Measurements from ENCODE around the gene SRGAP3.

The SRGAP3 gene

DNA sequence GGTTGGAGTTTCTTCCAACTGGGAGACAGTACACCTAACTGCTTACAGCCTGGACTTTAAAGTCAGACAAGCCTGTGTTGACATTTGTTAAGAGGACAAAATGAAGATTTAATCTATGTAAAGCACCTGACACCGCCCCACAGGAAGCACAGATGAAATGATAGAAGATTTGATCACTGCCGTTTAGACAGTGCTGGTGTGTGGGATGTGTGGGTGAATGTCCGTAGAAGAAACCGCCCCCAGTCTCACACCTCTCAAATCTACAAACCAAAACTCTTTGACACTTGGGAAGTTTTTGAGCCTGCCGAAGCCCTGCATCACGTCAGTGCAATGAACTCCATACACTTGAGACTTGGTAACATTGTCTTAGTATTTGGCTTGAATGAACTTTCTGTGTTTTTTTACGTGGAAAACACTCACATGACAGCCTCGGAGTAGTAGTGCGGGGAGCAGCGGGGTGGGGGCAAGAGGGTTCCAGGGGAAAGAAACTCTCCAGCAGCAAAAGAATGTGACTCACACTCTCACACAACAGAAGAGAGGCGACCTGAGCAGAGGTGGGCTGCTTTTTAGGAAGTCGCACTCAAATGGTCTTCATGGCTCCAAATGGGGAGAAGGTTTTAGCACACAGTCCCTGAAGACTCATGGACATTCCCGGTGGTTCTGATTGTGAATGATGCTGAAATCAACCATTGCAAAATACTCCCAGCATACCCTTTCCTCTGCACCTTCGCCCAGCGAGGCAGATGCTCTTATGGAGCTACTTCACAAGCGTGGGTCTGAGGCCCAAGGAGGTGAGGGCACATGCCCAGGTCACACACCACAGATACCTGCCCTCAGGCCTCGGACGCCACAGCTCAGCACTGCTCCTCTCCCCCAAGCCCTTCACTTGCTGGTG is 79.2 kb downstream of the SRGAP3 start:
- no peak for DNase-seq

DNA sequence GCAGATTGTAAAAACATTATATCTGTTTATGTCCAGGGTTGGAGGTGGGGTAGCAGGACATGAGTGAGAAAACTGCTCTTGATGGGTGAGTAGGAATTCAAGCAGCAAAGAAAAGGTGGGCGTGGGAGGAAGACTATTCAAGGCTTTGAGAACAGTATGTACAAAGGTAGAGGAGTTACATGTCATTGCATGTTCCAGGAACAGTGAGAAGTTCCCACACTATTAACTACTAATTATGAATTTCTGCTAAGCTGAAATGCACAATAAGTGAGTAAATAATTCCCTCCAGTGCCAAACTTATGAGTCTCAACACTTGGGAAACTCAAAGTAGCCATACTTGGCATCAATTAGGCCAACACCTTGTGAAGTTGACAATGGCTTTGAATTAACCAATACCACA is 80.1 kb downstream of the SRGAP3 start:
- DNase-seq, result no peak

DNA sequence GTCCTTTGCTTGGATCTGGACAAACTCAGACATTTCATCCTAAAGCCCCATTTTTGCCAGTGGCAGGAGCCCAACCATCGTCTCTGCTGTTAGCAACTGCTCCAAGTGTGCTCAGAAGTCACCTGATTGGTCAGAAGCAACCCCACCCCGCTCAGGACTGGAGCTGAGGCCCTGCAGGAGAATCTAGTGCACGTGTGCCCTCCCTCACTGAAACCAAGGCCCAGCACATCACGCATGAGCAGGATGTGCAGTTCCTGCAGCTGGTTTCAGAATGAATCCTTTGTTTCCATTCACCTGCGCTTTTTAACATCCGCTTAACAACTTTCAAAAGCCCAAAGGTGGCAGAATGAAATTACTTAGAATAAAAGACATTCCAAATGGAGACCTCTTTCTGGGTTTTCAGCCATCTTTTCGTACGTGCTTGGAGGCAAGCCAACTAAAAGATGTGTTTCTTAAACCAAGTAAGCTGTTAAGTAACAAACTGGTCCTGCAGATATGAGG is 81.2 kb downstream of the SRGAP3 start:
- no peak for DNase-seq

DNA sequence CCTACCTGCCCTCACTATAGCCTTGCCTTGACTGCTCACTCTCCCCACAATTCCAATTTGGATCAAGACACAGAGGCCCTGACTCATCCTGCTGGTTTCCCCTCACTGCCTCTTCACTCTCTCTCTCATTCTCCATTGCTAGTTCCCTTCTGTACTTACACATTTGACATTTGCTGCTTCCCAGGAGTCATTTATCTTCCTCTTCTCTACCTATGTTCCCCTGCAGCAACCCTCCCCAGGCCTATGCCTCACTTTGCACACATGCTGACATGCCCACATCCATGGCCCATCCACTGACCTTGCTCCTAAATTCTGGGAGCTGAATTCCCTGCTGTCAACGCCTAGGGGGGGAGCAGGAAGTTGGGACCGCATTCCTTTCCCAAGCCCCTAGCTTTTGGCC is 82.2 kb downstream of the SRGAP3 start:
- DNase-seq, result no peak

DNA sequence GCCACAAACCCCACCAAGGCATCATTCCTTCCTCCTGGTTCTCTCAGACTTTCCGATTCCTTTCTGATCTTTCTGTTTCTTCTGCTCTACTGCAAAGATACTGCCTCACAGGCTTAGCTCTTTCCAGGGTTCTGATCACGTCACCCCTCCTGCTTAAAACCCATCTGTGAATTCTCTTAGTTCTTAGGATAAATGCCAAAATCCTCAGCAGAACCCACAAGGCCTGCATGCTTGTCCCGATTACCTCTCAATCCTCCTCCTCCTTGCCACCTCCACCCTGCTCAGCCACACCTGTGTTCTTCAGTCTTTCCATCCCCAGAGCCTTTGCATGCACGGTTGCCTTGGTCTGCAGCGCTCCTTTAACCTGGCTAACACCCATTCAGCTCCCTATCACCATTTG is 84.0 kb downstream of the SRGAP3 start:
- no peak for DNase-seq

DNA sequence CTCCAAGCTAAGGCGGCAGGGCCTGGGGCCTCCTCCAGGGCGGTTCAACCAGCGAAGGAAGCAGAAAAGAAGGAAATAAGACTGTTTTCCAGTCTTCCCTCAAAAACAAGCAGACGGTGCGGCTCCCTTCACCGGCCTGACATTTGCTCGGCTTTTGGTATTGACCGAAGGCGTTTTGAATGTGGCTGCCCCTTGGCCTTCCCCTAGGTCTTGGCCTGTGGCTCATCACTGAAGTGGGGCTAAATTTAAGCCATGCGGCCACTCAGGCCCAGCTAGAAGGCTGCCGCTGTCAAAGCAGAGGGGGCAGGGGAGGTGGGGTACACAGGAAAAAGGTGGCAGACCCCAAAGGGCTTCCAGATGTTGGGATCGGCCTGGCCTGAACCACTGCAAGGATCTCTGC is 86.2 kb downstream of the SRGAP3 start:
- DNase-seq, result no peak

DNA sequence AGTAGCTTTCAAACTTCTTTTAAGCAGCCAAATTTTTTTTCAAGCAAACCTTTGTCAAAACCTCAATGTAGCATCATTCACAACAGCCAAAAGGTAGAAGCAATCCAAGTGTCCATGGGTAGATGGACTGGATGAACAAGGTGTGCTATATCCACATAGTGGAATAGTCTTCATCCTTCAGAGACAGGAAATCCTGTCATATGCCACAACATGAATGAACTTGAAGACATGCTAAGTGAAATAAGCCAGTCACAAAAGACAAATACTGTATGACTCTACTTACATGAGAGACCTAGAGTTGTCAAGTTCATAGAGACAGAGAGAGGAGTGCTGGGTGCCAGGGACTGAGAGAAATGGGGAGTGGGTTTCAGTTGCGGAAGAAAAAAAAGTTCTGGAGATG is 87.6 kb downstream of the SRGAP3 start:
- no peak for DNase-seq

DNA sequence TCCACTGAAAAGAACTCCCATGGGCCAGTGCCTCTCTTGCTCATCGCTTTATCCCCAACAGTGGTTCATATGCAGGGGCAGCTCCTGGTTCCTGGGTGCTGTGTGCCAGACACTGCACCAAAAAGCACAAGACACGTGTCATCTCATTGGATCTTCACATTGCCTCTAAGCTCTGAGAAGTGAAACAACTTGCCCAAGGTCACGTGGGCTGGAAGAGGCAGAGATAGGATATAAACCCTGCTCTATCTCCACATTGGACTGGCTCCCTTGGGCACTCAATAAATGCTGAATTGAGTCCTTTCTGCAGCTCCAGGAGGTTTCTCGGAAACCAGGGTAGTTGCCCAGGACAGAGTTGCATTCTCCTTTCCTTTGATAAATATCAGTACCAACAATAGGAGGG is 88.1 kb downstream of the SRGAP3 start:
- DNase-seq, result no peak

DNA sequence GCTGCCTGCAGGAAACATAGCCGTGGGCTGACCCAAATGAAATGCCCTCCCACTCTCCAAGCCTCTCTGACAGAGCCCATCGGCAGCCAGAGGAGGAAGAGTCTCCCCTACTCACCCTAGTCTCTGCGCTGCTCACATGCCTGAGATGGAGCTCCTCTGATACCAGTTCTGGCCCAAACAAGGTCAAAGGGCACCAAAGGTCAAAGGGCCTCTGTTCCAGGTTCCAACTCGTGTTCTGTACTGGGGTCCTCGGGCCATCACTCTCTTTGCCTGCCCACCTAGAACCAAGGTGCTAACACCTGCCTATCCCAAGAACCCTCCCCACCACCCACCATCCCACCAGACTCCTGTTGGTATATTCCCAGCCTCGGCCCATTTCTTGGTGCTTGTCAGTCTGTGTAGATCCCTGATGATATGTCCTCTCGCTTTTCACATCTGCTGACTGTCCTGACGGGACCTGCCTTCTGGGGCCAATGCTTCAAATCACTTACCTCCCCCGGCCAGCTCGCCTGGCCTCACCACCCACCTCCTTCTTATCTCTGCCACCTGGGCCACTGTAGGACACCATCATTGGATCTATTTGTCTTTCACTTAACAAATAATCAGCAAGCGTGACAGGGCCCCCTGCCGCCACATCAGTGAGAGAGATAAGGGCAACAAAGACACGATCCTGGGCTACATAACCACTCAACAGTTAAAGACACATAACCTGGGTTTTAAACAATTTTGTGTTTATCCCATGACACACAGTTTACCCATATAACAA is 90.4 kb downstream of the SRGAP3 start:
- DNase-seq, result no peak

DNA sequence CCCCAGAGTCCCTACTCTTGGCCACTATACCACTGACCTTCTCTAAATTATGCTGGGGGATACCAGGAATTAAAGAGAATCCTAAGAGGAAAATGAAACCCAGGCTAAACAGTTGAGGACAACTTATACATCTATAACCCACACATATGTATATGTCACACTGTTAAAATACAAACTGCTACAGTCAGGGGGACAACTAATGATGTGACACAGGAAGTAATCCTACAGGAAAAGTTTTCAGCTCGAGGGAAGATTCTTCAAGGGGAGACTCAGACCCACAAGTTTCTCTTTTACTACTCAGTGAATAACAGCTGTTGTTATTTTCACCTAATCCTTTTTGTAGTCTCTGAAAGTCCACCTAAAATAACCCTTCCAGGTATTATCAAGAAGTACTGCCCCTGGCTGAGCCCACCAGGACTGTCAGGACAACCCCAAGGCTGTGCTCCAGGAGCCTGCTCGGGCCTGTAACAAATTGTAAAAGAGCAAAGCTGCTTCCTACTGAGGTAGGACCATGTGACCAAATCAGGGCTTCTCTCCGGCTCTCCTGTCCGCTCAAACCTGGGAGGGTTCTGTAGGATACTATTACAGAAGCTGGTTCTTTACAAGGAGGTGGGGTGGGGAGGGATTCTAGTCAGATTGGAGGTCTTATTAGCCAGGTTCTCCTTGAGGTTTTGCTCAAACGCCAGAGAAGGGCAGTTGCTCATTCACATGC is 91.6 kb downstream of the SRGAP3 start:
- DNase-seq, result no peak

DNA sequence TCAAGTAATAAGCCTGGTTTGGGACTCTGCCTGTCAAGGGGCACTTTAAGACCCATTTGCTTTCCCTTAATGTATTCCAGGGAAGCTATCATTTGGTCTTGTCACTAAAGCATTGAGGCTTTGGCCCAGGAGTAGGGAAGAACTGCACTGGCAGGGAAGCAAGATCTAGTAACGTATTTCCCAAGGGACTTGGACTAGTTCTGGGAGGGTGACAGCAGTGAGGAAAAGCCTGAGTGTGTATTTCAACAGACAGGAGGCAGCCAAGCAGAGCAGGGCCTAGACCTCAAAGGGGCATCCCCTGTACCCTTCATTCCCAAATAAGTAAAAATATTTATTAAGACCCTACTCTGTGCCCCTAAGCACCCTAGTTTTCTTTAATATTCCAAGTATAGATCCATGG is 92.8 kb downstream of the SRGAP3 start:
- DNase-seq, result no peak

DNA sequence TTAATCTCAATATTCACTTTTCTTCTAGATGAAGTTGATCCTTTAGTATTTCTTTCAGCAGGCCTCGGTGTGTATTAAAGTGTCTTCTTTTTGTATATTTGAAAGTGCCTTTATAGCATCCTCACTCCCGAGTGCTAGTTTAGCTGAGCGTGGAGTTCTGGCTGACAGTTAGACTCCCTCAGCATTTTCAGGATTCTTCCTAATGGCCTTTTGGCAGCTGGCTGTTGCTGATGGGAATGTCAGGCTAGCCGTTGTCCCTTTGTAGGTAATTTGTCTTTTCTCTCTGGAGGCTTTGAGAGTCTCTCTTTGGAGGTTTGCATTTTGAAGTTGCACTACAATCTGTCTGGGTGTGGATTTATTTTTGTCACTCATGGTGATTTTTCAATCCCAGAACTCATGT is 94.4 kb downstream of the SRGAP3 start:
- DNase-seq, result no peak

DNA sequence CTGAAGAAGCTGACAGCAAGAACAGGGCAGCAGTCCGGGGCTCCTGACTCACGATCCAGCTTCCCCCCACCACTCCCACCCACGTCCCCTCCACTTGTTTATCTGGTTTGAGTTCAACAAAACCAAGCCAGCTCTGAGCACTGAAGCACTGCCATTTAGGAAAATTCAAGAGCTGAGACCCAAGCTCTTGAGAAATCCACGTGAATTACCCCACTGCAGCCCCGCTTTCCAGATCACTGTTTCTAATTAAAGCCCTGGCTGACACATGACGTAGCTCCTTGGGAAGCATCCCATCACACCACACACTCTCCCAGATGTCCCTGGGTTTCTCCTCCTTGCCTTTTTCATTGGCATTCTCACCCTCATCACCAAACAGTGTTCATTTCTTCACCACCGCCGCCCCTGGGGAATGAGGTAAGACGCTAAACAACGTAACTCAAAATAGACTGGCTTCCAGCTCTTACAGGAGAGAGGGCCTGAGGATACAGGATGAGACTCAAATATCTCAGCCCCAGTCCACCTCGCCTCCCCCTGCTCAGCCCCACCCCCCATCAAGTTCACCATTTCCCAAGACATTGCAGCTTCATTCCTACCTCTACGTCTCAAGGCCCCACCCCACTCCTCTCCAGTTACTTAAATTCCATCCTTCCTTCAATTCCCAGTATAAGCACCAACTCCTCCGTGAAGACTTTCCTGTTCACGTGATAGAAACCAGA is 95.4 kb downstream of the SRGAP3 start:
- no peak for DNase-seq

DNA sequence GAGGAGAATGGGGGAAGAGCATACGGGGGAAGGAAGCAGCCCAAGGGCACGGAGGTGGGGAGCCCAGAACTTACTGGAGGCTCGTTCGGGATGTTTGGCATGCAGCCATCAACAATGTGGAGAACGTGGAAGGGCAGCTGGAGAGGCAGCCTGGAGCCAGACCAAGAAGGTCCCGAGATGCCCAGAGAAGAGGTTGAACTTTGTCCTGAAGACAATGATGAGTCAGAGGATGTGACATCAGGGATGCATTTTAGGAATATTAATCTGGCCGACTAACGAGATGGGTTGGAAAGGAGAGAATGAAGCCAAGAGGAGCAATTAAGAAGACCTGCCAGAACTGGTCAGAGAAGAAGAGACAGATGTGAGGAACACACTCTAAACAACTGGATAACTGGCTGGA is 98.2 kb downstream of the SRGAP3 start:
- no peak for DNase-seq

DNA sequence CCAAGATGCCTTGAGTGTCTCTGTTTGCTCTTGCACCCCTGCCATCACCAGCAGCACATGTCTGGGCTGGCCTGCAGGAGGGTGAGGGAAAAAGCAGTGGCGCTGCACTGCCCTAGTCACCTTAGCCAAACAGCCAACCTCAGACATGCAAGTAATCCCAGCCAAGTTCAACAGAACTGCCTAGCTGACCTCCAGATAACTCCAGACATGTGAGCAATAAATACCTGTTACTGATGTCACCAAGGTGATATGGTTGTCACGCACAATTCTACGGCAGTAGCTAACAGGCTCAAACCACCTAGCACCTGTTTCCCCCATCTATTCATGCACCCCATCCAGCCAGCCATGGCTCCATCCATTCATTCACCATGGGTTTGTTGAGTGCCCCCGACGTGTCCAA is 99.9 kb downstream of the SRGAP3 start:
- DNase-seq, result no peak

DNA sequence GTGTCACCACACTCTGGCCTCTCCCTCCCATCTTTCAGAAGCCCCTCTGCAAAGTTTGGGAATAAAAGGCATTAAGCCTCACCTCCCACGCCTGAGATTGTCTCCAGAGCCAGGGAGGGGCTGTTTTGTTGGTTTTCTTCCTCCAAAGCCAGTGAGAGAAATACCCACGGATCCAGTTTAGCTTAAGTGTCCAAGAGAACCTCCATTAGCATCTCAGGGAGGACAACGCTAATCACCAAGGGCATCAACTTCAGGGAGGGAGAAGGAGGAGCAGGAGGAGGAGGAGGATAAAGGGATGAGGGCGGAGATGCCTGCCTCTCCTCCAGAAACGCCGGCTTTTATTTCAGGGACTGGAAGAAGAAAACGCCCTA is 101.6 kb downstream of the SRGAP3 start:
- DNase-seq, result no peak

DNA sequence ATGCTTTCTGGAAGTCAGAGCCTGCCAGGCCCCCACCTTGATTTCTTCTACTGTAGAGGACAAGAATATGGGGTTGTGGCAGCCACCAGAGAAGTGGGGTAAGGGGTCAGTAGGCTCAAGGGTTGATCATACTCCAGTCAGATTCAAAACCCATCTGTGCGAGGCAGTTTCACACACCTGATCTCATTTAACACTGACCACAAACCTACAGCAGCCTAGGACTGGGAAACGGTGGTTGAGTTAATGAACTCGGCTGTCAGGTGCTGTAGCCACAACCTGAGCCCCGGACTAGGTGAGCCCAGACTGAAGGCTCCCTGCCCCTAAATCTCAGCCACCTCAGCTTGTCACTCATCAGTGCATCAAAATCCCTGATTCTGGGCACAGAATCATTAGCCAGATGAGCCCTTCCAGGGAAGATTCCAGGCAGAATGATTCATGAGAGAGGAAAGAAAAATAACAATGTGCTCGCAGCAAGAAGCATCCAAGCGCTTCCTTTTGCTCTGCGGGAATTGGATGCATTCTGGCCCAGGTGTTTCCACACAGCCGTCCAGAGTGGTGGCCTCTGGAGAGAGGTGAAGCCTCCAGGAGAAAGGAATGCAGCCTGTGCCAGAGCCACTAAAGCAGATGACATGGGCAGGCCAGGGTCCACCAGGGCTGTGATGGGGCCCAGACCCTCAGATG is 102.1 kb downstream of the SRGAP3 start:
- no peak for DNase-seq

DNA sequence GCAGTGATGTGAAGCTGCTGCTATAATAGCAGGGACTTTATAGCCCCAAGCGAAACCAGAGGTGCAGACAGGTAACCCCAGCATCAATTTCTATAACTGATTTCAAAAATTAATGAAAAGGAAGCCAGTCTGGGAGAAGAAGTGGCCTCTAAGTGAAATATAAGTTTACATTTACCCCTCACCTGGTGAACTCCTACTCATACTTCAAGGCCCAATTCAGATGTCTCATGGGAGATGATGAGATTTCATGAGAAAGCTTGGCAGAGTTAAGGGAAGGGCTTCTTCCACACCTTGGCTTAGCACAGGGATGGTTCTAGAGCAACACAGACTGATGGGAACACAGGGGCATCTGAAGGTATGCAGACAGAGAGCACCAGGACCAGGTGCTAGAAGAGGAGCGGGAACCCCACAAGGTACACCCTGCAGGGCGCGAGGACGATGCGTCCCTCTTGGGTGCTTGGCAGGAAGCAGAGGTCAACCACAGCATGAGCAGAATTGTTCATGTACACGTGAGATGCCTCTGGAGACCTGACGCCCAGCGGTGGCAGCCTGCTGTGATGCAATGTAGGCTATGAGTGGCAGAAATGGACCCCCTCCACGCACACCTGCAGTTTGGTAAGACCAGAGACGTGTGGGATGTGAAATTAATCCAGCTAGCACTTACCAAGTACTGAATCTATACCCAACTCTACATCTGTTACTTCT is 102.9 kb downstream of the SRGAP3 start:
- no peak for DNase-seq

DNA sequence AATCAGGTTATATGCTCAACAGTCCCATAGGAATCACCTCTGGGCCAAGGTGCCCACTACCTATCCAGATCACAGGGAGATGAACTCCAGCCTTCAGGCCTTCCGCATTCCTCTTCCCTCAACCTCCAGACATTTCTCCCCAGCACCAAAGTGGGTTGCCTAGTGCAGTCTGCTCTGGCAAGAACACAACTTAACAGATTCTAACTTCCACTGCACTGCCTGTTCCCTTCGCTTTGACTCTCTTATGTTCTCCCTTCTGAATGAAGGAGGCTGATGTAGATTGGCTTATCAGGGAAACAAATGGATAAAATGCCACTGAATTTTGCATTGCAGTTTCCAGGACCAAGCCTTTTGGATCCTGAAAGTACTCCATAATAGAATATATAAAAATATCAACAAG is 106.3 kb downstream of the SRGAP3 start:
- no peak for DNase-seq

DNA sequence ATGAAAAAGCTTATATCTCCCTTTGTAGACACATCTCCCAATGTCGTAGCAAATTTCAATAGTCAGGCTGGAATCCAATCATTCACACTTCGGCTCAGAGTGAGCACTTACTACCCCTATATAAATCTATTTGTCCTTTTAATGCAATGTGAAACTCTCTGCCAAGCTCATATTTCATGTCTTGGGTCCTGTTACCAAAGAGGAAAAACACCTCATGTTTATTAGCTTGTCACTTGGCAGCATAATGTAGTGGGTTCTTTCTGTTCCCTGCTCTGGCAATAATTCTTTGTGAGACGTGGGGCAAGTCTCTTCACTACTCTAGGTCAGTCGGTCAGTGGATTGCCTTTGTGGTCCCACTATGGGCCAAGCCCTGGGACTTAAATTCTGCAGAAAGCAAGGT is 107.1 kb downstream of the SRGAP3 start:
- peak; percentile 25 for DNase-seq

DNA sequence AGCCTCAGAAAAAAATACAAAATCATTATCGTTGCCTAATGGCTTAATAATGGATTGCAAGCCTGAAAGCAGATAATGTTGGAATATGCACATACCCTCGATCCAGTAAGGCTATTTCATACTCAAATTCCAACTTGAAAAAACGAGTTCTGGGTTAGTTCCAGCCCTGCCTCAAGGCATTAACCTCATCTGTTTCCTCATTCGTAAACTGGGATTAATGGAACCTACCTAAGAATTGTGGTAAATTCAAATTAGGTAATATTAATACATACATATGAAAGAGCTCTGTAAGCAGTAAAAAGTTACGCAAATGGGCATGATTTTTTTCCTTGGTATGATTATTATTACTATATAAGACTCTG is 107.5 kb downstream of the SRGAP3 start:
- peak; percentile 1 for DNase-seq

DNA sequence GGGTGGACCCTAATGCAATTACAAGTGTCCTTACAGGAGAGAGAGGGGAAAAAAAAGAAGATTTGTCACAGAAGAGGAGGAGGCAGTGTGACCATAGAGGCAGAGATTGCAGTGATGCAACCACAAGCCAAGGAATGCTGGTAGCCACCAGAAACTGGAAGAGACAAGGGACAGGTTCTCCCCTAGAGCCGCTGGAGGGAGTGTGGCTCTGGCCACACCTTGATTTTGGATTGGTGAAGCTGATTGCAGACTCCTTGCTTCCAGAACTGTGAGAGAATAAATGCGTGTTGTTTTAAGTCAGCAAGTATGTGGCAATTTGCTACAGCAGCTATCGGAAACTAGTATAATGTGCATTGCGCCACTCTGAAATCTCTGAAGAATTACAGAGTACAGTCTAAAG is 110.1 kb downstream of the SRGAP3 start:
- DNase-seq, result no peak

Measured in DMS79 treated with DMSO at 0.1 percent for 48 hours (cell line).